ENCODE results near the gene DCX.

DCX gene

GRCh38 chrX:111257733-111258132 lies 154.3 kb downstream of the DCX start:
- intact Hi-C loops (cut with DNase I) = no loop called here
- no peak for DNase-seq

- intact Hi-C loops (cut with DNase I) = no loop called here
- DNase-seq = no peak
Measured at GRCh38 chrX:111254896-111255693, 156.9 kb downstream of the DCX start.

GRCh38 chrX:111244235-111244750 lies 167.7 kb downstream of the DCX start:
- peak in 2 of 42 donors; percentile 1 to 7 for DNase-seq
- intact Hi-C loops (cut with DNase I) = no loop called here

All from head of caudate nucleus (tissue), 42 donors.